Measurements from ENCODE around the gene EIF3L. TPM values are rescaled to one million over a fixed set of nuclear protein-coding genes. Genes with fewer than 3 reads are reported as not detected.

EIF3L gene
- total RNA-seq, 1 experiment from 2014 or later: 739 TPM

GRCh38 chr22:37929390-37929789, 80.2 kb downstream of the EIF3L start:
- Histone ChIP-seq H2AK5ac (ENCODE audit: insufficient read length, low read length) (no peak overlapping the region), H3K9ac (ENCODE audit: extremely low read depth, insufficient read length, low read length) (no peak overlapping the region), H3T11ph (ENCODE audit: low read length) (no peak overlapping the region), H3K79me2 (ENCODE audit: insufficient read depth, low read length) (no peaks in the 10 kb centered on the region), H3K18ac (ENCODE audit: insufficient read length, low read depth, low read length) (no peak overlapping the region), H2BK12ac (ENCODE audit: insufficient read length, low read depth, low read length) (no peak overlapping the region), H3K4me2 (ENCODE audit: insufficient read depth, insufficient read length, low read length) (no peak overlapping the region), H3K4me1 (ENCODE audit: insufficient read depth, low read length) (no peaks in the 10 kb centered on the region), H2AFZ (ENCODE audit: low read length) (no peak overlapping the region), H3K9me3 (ENCODE audit: control insufficient read depth, low read depth, low read length) (no peaks in the 10 kb centered on the region), H3K27ac (ENCODE audit: insufficient read length, low read depth, low read length) (no peak overlapping the region), H3K23ac (ENCODE audit: insufficient read length, low read depth, low read length) (no peak overlapping the region), H3K14ac (ENCODE audit: insufficient read depth, low read length) (no peak overlapping the region), H2BK120ac (ENCODE audit: low read depth, low read length, poor library complexity, severe bottlenecking) (no peak overlapping the region), H2BK20ac (ENCODE audit: low read depth, low read length, poor library complexity, severe bottlenecking) (no peak overlapping the region), H3K79me1 (ENCODE audit: insufficient read depth, low read depth, low read length, poor library complexity, severe bottlenecking) (no peaks in the 10 kb centered on the region), H4K5ac (ENCODE audit: insufficient read length, low read depth, low read length) (no peak overlapping the region), H3K27me3 (ENCODE audit: insufficient read depth, low read length) (no peaks in the 10 kb centered on the region), H3K4ac (ENCODE audit: low read depth, low read length) (no peak overlapping the region), H3K23me2 (ENCODE audit: insufficient read length, low read depth, low read length, poor library complexity, severe bottlenecking) (no peaks in the 10 kb centered on the region), H4K8ac (replicated peaks; ENCODE audit: insufficient read length, low read depth, low read length) (no peak overlapping the region), H4K20me1 (ENCODE audit: control insufficient read depth, insufficient read depth, insufficient read length) (no peaks in the 10 kb centered on the region), H3K56ac (ENCODE audit: insufficient read length, low read depth, low read length) (no peak overlapping the region), H2BK15ac (ENCODE audit: low read depth, low read length) (no peak overlapping the region), H4K91ac (ENCODE audit: insufficient read length, low read depth, low read length) (no peak overlapping the region), H2BK5ac (ENCODE audit: insufficient read length, low read length) (no peak overlapping the region)
- H3K27ac Mint-ChIP-seq: peak overlapping the region in 1 of 3 experiments; percentile 39; a peak in 2 of 7 replicates
- DNase-seq: no peak
- H3K27me3 Mint-ChIP-seq (ENCODE audit: low read depth): no peaks in the 10 kb centered on the region
- no peaks in the 10 kb centered on the region for H3K9me3 Mint-ChIP-seq
- H3K4me3 Mint-ChIP-seq: no peak overlapping the region; a peak in 1 of 5 replicates
- peaks cover 8 to 9% of the 10 kb centered on the region in 2 experiments for H3K4me1 Mint-ChIP-seq
- no CpG with 5 or more reads among the region's 5 CpGs for WGBS (ENCODE audit: extremely low coverage, insufficient read length, low lambda C conversion rate)
- peaks cover 0 to 59% (median 30%) of the 10 kb centered on the region in 3 experiments; a peak in 6 of 7 replicates for H3K36me3 Mint-ChIP-seq (ENCODE audit: insufficient read depth in 1 of 3, low read depth in 3 of 3)
- TF ChIP-seq CTCF (conservative IDR thresholded peaks at IDR 0.05): no peak

Measured in H9 (cell line).